HepG2 (cell line): ENCODE measurements around the gene PCNP. TPM values are rescaled to one million over a fixed set of nuclear protein-coding genes. Genes with fewer than 3 reads are reported as not detected.

Experiments used
- ATAC-seq: fragments of 200-7000 bp; cut with Tn5 transposase; 3 replicates; pipeline ENCODE4 v1.9.1; 2020; ENCODE audit warnings: mild to moderate bottlenecking, moderate library complexity
- BruUV-seq: library from RNA; stranded (reverse); fragments of 400-500 nt; replicated peaks from 2 replicates; lab custom pipeline; 2021; lab: Mats Ljungman, UMichigan
- CTCF ChIA-PET: fragments of 300-600 bp; formaldehyde crosslinking; extraction: SDS; loops from one replicate; lab custom pipeline; 2021; ENCODE audit warnings: low total read pairs, inconsistent platforms, low intra/inter-chr PET ratio; lab: Yijun Ruan, JAX
- POLR2A ChIA-PET: fragments of 350-600 bp; sonication (Branson Sonifier 250); formaldehyde crosslinking; loops from one replicate; lab custom pipeline; 2020; ENCODE audit warnings: antibody characterized with exemption, inconsistent platforms; lab: Yijun Ruan, JAX
- DNase-seq: peaks from one replicate; pipeline ENCODE4 v3.0.0-alpha.2; 2015; ENCODE audit warnings: low spot score
- FAIRE-seq: peaks from 3 replicates; lab custom pipeline; 2011; peaks lifted over from hg19 to GRCh38; lab: Jason Lieb, UNC
- H2AFZ ChIP-seq: one replicate; pipeline ENCODE4 v1.6.1; 2011; ENCODE audit warnings: low read length, inconsistent platforms
- H3K27ac ChIP-seq: fragments of 300-600 bp; 3 replicates; pipeline ENCODE4 v1.8.0; 2011; ENCODE audit warnings: mixed run types, mild to moderate bottlenecking, mixed read lengths, low read length, inconsistent platforms; ENCODE audit not compliant: insufficient read depth; ENCODE audit errors: extremely low read length
- H3K27me3 ChIP-seq, 2 experiments: fragments of 200-600 bp in 1 of 2; 2 replicates in 1 of 2; 3 replicates in 1 of 2; pipeline versions ENCODE4 v1.6.0 to v1.8.0; 2011; ENCODE audit warnings: low read length in 2 of 2, mild to moderate bottlenecking in 2 of 2, moderate library complexity in 2 of 2, inconsistent platforms in 1 of 2; ENCODE audit not compliant: insufficient read depth in 2 of 2, control insufficient read depth in 1 of 2
- H3K36me3 ChIP-seq, 2 experiments: fragments of 200-600 bp in 1 of 2; replicated peaks in 1 of 2; 2 replicates in 1 of 2; 3 replicates in 1 of 2; pipeline versions ENCODE4 v1.5.1 to v1.8.0; 2011; ENCODE audit warnings: low read length in 2 of 2, inconsistent platforms in 1 of 2; ENCODE audit not compliant: insufficient read depth in 2 of 2, control insufficient read depth in 1 of 2
- H3K4me1 ChIP-seq: 2 replicates; pipeline ENCODE4 v1.5.1; 2012; ENCODE audit warnings: low read length, inconsistent platforms; ENCODE audit not compliant: insufficient read depth
- H3K4me2 ChIP-seq: 2 replicates; pipeline ENCODE4 v1.6.0; 2011; ENCODE audit warnings: low read depth, low read length, inconsistent platforms
- H3K4me3 ChIP-seq, 3 experiments: fragments of 200-600 bp in 1 of 3; sonication (generic), shearing (Covaris generic) in 1 of 3; replicated peaks in 1 of 3; 2 replicates each; pipeline ENCODE4 v1.5.1; 2011 to 2016; ENCODE audit warnings: low read length in 3 of 3, inconsistent platforms in 2 of 3, low read depth in 2 of 3, mild to moderate bottlenecking in 2 of 3, control low read depth in 1 of 3, mixed read lengths in 1 of 3; ENCODE audit not compliant: insufficient read depth in 1 of 3
- H3K79me2 ChIP-seq: one replicate; pipeline ENCODE4 v1.6.1; 2011; ENCODE audit warnings: low read length, inconsistent platforms; ENCODE audit not compliant: insufficient read depth
- H3K9ac ChIP-seq: 2 replicates; pipeline ENCODE4 v1.6.0; 2011; ENCODE audit warnings: mild to moderate bottlenecking, low read depth, low read length, inconsistent platforms; ENCODE audit not compliant: insufficient read depth
- H3K9me3 ChIP-seq: 2 replicates; pipeline ENCODE4 v1.5.1; 2012; ENCODE audit warnings: mild to moderate bottlenecking, low read length
- H4K20me1 ChIP-seq: 2 replicates; pipeline ENCODE4 v1.6.0; 2011; ENCODE audit warnings: inconsistent platforms, mild to moderate bottlenecking, low read length, moderate library complexity; ENCODE audit not compliant: insufficient read depth
- CTCF ChIP-seq: sonication (generic); formaldehyde crosslinking; IDR thresholded peaks from 2 replicates; pipeline ENCODE4 v1.5.0; 2020; ENCODE audit warnings: mild to moderate bottlenecking, missing genetic modification reagents, moderate library complexity
- MAFF ChIP-seq: IDR thresholded peaks from 2 replicates; pipeline ENCODE4 v1.6.1; 2011; ENCODE audit warnings: low read depth, low read length, improper control_type of control experiment
- REST ChIP-seq, 2 experiments: IDR thresholded peaks; 2 replicates each; pipeline ENCODE4 v1.6.1; 2011 to 2012; ENCODE audit warnings: low read length in 2 of 2, borderline replicate concordance in 1 of 2, low read depth in 1 of 2, mild to moderate bottlenecking in 1 of 2, moderate library complexity in 1 of 2
- REXO4 ChIP-seq: sonication (generic); formaldehyde crosslinking; IDR thresholded peaks from 2 replicates; pipeline ENCODE4 v1.8.0; 2022; ENCODE audit warnings: missing genetic modification reagents, mild to moderate bottlenecking, borderline replicate concordance
- STAG1 ChIP-seq: sonication (generic); formaldehyde crosslinking; IDR thresholded peaks from 2 replicates; pipeline ENCODE4 v1.4.0; 2020; ENCODE audit warnings: missing genetic modification reagents
- ZNF326 ChIP-seq: sonication (generic); formaldehyde crosslinking; IDR thresholded peaks from 2 replicates; pipeline ENCODE4 v1.4.0; 2020; ENCODE audit warnings: missing genetic modification reagents, borderline replicate concordance
- ZNF639 ChIP-seq: conservative IDR thresholded peaks from 2 replicates; pipeline ENCODE4 v1.6.1; 2018; ENCODE audit warnings: missing genetic modification reagents
- ZNF660 ChIP-seq: sonication (generic); formaldehyde crosslinking; IDR thresholded peaks from 2 replicates; pipeline ENCODE4 v1.5.1; 2020; ENCODE audit warnings: mild to moderate bottlenecking, low read depth, missing genetic modification reagents, borderline replicate concordance
- ZSCAN31 ChIP-seq: sonication (generic); formaldehyde crosslinking; IDR thresholded peaks from 2 replicates; pipeline ENCODE4 v1.5.0; 2020; ENCODE audit warnings: low read depth, mild to moderate bottlenecking, missing genetic modification reagents
- WGBS: methylation state at CpG from one replicate; pipeline ENCODE4 v1.1.6; 2017; ENCODE audit warnings: low lambda C conversion rate; 5-methylcytosine and 5-hydroxymethylcytosine counted together
- in situ Hi-C: cut with HindIII; loops from 2 replicates; pipeline ENCODE4 v1.10.0; 2017; ENCODE audit warnings: low pct_unique_long_range_greater_than_20kb; ENCODE audit not compliant: extremely low pct_ligation_motif_present
- intact Hi-C: fragments of 100-400 bp; cut with micrococcal nuclease; formaldehyde crosslinking; loops from one replicate; pipeline ENCODE4 v1.10.0; 2022; ENCODE audit not compliant: unreplicated experiment
- polyA plus RNA-seq, 8 experiments: library from polyadenylated mRNA; depleted of rRNA in 3 of 8; stranded (reverse) in 7 of 8; unstranded in 1 of 8; fragments of >200 nt; fragmentation: Illumina TruSeq in 4 of 8; extraction: Trizol in 4 of 8; gene quantifications; 2 replicates each; pipeline versions ENCODE4 v1.2.1 to v1.2.3, GENCODE V29; 2011 to 2016; ENCODE audit warnings: low read depth in 4 of 8, missing spikeins in 1 of 8, mixed read lengths in 1 of 8; ENCODE audit not compliant: insufficient read depth in 1 of 8
- total RNA-seq, 5 experiments: library from RNA; depleted of rRNA; stranded (reverse); fragments of >200 nt; fragmentation: Illumina TruSeq; extraction: Trizol; gene quantifications; 2 replicates each; pipeline ENCODE4 v1.2.3, GENCODE V29; 2016; ENCODE audit warnings: low read depth in 1 of 5

The PCNP gene
- total and polyA plus RNA-seq, 2 of the 13 experiments (the other 11 are each of a cell fraction or from before 2014, with no cell fraction given): 44.1 to 78.2 TPM

DNA sequence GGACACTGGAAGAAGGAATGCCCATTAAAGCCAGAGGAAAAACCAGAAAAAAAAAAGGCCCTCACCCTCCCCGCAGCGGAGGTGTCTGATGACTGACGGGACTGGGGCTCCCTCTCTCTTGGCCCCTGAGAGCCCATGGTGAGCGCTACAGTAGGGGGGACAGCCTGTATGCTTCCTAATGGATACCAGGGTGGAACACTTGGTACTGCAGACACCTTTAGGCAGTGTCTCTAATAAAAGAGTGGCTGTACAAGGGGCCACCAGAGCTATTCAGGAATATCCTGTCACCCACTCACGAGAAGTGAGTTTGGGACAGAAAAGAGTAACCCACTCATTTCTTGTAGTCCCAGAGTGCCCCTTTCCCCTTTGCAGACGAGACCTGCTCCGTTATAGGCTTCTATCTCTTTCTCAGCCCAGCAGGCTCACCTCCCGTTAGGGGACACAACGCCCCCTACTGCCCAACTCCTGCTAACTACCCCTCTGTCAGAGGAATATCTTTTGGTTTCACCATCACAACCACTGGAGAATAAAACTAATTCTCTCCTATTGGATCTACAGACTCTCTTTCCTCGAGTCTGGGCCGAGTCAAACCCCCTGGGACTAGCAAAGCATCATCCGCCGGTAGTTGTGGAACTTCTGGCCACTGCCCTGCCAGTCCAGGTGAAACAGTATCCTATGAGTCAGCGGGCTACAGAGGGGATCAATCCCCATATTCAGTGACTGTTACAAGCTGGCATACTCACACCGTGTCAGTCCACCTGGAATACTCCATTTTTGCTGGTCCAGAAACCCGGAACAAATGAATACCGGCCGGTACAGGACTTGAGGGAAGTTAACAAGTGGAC, 62.2 kb downstream of the PCNP start:
- intact Hi-C loops (loop anchor here (1.0 to 10.0 kb wide), 5 partner anchors 63 to 566 kb away; partner anchors contain the start of gene SENP7), in situ Hi-C loops (loop anchor here (5.0 to 25.0 kb wide), 3 partner anchors 64 to 574 kb away; partner anchors contain the start of gene PCNP)
- H3K4me2 ChIP-seq: peak overlapping the region; percentile 81
- H3K4me3 ChIP-seq: peak overlapping the region; percentile 27 to 49 (median 40)
- peaks cover 0 to 27% of the 10 kb centered on the region in 2 experiments; a peak in 3 of 5 replicates for H3K27me3 ChIP-seq
- H4K20me1 ChIP-seq: no peaks in the 10 kb centered on the region
- no TSS peak for BruUV-seq
- peaks cover 37% of the 10 kb centered on the region for H3K4me1 ChIP-seq
- CTCF ChIA-PET: interaction anchor here (1.1 kb wide), 1 partner anchor 566 kb away, joined by 3 read pairs; no protein-coding TSS in a partner anchor
- no peak overlapping the region for H3K27ac ChIP-seq
- H3K36me3 ChIP-seq: no peaks in the 10 kb centered on the region
- H3K9ac ChIP-seq: peak overlapping the region; percentile 34; the same call in 1 of the 2 replicates
- H3K9me3 ChIP-seq: no peaks in the 10 kb centered on the region
- FAIRE-seq (peak; percentile 89), DNase-seq (peak; percentile 44), ATAC-seq (peak; percentile 88)
- H3K79me2 ChIP-seq: no peaks in the 10 kb centered on the region
- WGBS: 7% methylated on average over 17 of the region's 18 CpGs
- peak overlapping the region; percentile 39 for H2AFZ ChIP-seq
- POLR2A ChIA-PET: interaction anchor here (1.4 kb wide), 1 partner anchor 62 kb away, joined by 3 read pairs; the partner anchor contains the start of gene PCNP
- no peak for TF ChIP-seq ZNF326 (CRISPR knock-in tag)
- TF ChIP-seq CTCF (CRISPR knock-in tag): peak; percentile 87
- no peak for TF ChIP-seq ZNF660 (CRISPR knock-in tag)
- TF ChIP-seq REST (IDR thresholded peaks at IDR 0.05; ENCODE audit: borderline replicate concordance in 1 of 2, low read depth in 1 of 2, low read length in 2 of 2): no peak
- no peak for TF ChIP-seq MAFF
- TF ChIP-seq REXO4 (CRISPR knock-in tag): no peak
- TF ChIP-seq ZSCAN31: 0 out of 2 replicates have a peak, but pooled peaks have one; percentile 23
- TF ChIP-seq STAG1 (CRISPR knock-in tag): peak; percentile 76
- TF ChIP-seq ZNF639 (CRISPR knock-in tag): no peak
